Trophoblast cell (in vitro differentiated cells and primary cell): ENCODE data around the gene DLG2.

Experiments
- DNase-seq, 2 donors: peaks; one replicate each; pipeline ENCODE4 v3.0.0-alpha.2; 2016
- H2AFZ ChIP-seq: 2 replicates; pipeline ENCODE4 v1.6.1; 2013; ENCODE audit warnings: low read length, moderate library complexity, mild to moderate bottlenecking; ENCODE audit not compliant: insufficient read depth, poor library complexity
- H2AK5ac ChIP-seq: 2 replicates; pipeline ENCODE4 v1.6.1; 2013; ENCODE audit warnings: mild to moderate bottlenecking, low read length
- H2BK120ac ChIP-seq: 2 replicates; pipeline ENCODE4 v1.6.1; 2013; ENCODE audit warnings: low read length, mild to moderate bottlenecking, moderate library complexity; ENCODE audit not compliant: insufficient read depth, poor library complexity
- H2BK12ac ChIP-seq: 2 replicates; pipeline ENCODE4 v1.6.1; 2013; ENCODE audit warnings: mild to moderate bottlenecking, low read length, moderate library complexity
- H2BK5ac ChIP-seq: 2 replicates; pipeline ENCODE4 v1.6.1; 2013; ENCODE audit warnings: low read length, low read depth, moderate library complexity, mild to moderate bottlenecking; ENCODE audit not compliant: poor library complexity
- H3K14ac ChIP-seq: 2 replicates; pipeline ENCODE4 v1.6.1; 2013; ENCODE audit warnings: mild to moderate bottlenecking, low read length
- H3K18ac ChIP-seq: 2 replicates; pipeline ENCODE4 v1.6.1; 2013; ENCODE audit warnings: mild to moderate bottlenecking, low read length
- H3K23ac ChIP-seq: 2 replicates; pipeline ENCODE4 v1.6.1; 2013; ENCODE audit warnings: low read length
- H3K27ac ChIP-seq: 2 replicates; pipeline ENCODE4 v1.5.1; 2013; ENCODE audit warnings: low read depth, mild to moderate bottlenecking, inconsistent platforms, low read length, moderate library complexity
- H3K27me3 ChIP-seq: 2 replicates; pipeline ENCODE4 v1.6.1; 2013; ENCODE audit warnings: inconsistent platforms, mild to moderate bottlenecking, low read length, moderate library complexity; ENCODE audit not compliant: insufficient read depth
- H3K36me3 ChIP-seq, 2 experiments: 1 replicate in 1 of 2; 2 replicates in 1 of 2; pipeline ENCODE4 v1.6.1; 2013; ENCODE audit warnings: low read length in 2 of 2, mild to moderate bottlenecking in 2 of 2, moderate library complexity in 1 of 2; ENCODE audit not compliant: insufficient read depth in 2 of 2, control insufficient read depth in 1 of 2
- H3K4ac ChIP-seq: 2 replicates; pipeline ENCODE4 v1.6.1; 2013; ENCODE audit warnings: low read depth, mild to moderate bottlenecking, low read length, moderate library complexity
- H3K4me1 ChIP-seq, 2 experiments: 1 replicate in 1 of 2; 2 replicates in 1 of 2; pipeline ENCODE4 v1.6.1; 2013; ENCODE audit warnings: low read length in 2 of 2, mild to moderate bottlenecking in 2 of 2, moderate library complexity in 1 of 2; ENCODE audit not compliant: insufficient read depth in 2 of 2, control insufficient read depth in 1 of 2
- H3K4me2 ChIP-seq: 2 replicates; pipeline ENCODE4 v1.6.1; 2013; ENCODE audit warnings: inconsistent platforms, mild to moderate bottlenecking, low read length, moderate library complexity
- H3K4me3 ChIP-seq: 2 replicates; pipeline ENCODE4 v1.5.1; 2013; ENCODE audit warnings: mild to moderate bottlenecking, low read depth, low read length, inconsistent platforms
- H3K79me1 ChIP-seq: one replicate; pipeline ENCODE4 v1.6.1; 2013; ENCODE audit warnings: low read length
- H3K79me2 ChIP-seq: 2 replicates; pipeline ENCODE4 v1.6.1; 2013; ENCODE audit warnings: low read length, mild to moderate bottlenecking; ENCODE audit not compliant: control insufficient read depth, insufficient read depth, poor library complexity
- H3K9ac ChIP-seq: 2 replicates; pipeline ENCODE4 v1.6.1; 2013; ENCODE audit warnings: mild to moderate bottlenecking, low read length
- H3K9me3 ChIP-seq: 2 replicates; pipeline ENCODE4 v1.6.1; 2013; ENCODE audit warnings: low read depth, mild to moderate bottlenecking, control low read depth, inconsistent platforms, low read length; ENCODE audit not compliant: insufficient read depth
- H4K12ac ChIP-seq: 2 replicates; pipeline ENCODE4 v1.6.1; 2013; ENCODE audit warnings: low read depth, mild to moderate bottlenecking, low read length, moderate library complexity
- H4K8ac ChIP-seq: 2 replicates; pipeline ENCODE4 v1.6.1; 2013; ENCODE audit warnings: low read depth, mild to moderate bottlenecking, low read length, moderate library complexity
- H4K91ac ChIP-seq: one replicate; pipeline ENCODE4 v1.6.1; 2013; ENCODE audit warnings: low read depth, mild to moderate bottlenecking, low read length, moderate library complexity
- WGBS: extraction: QIAGEN DNeasy Blood & Tissue Kit; methylation state at CpG from one replicate; pipeline ENCODE4 v1.1.7; 2013; ENCODE audit warnings: missing lambda C conversion rate; ENCODE audit not compliant: insufficient read length, insufficient coverage; ENCODE audit errors: extremely low coverage; 5-methylcytosine and 5-hydroxymethylcytosine counted together

DLG2 gene

GRCh38 chr11:84922836-84923235 lies 704.3 kb downstream of the DLG2 start:
- no peak overlapping the region for H2AFZ ChIP-seq
- no CpG with 5 or more reads among the region's 13 CpGs for WGBS

GRCh38 chr11:84922212-84922805 lies 704.8 kb downstream of the DLG2 start:
- no peaks in the 10 kb centered on the region for H3K79me2 ChIP-seq
- H3K4me1 ChIP-seq = peaks cover 2 to 3% of the 10 kb centered on the region in 2 experiments
- H4K8ac ChIP-seq = no peak overlapping the region
- H3K4ac ChIP-seq = no peak overlapping the region
- H2AFZ ChIP-seq = no peak overlapping the region
- H3K23ac ChIP-seq = no peak overlapping the region
- H3K27me3 ChIP-seq = no peaks in the 10 kb centered on the region
- no peak overlapping the region for H2BK5ac ChIP-seq
- no peak overlapping the region for H3K14ac ChIP-seq
- H3K9ac ChIP-seq = no peak overlapping the region
- no peak overlapping the region for H3K18ac ChIP-seq
- no peak overlapping the region for H2BK12ac ChIP-seq
- no peaks in the 10 kb centered on the region for H3K79me1 ChIP-seq
- no peak overlapping the region for H2AK5ac ChIP-seq
- no peaks in the 10 kb centered on the region for H3K9me3 ChIP-seq
- H4K91ac ChIP-seq = no peak overlapping the region
- no peak overlapping the region for H4K12ac ChIP-seq
- no CpG with 5 or more reads among the region's 7 CpGs for WGBS
- peak overlapping the region; percentile 26 for H3K4me2 ChIP-seq
- no peak for DNase-seq
- no peaks in the 10 kb centered on the region for H3K36me3 ChIP-seq
- no peak overlapping the region for H3K4me3 ChIP-seq
- H3K27ac ChIP-seq = no peak overlapping the region
- no peak overlapping the region for H2BK120ac ChIP-seq

More at GRCh38 chr11:84922836-84923235, 704.3 kb downstream of the DLG2 start:
- Histone ChIP-seq H3K18ac (no peak overlapping the region), H2BK12ac (no peak overlapping the region), H2BK5ac (no peak overlapping the region), H4K91ac (no peak overlapping the region), H3K4me2 (peak overlapping the region; percentile 22), H3K4ac (no peak overlapping the region), H3K79me2 (no peaks in the 10 kb centered on the region), H3K27ac (no peak overlapping the region), H2BK120ac (no peak overlapping the region), H4K12ac (no peak overlapping the region), H3K4me1 (peaks cover 2 to 3% of the 10 kb centered on the region in 2 experiments), H3K36me3 (no peaks in the 10 kb centered on the region), H3K79me1 (no peaks in the 10 kb centered on the region), H3K23ac (no peak overlapping the region), H2AK5ac (no peak overlapping the region), H3K4me3 (no peak overlapping the region), H3K27me3 (no peaks in the 10 kb centered on the region), H3K14ac (no peak overlapping the region), H3K9me3 (no peaks in the 10 kb centered on the region), H3K9ac (no peak overlapping the region), H4K8ac (no peak overlapping the region)
- DNase-seq = no peak

GRCh38 chr11:84914511-84914910 lies 712.6 kb downstream of the DLG2 start:
- Histone ChIP-seq H3K4me3 (no peak overlapping the region), H2BK5ac (no peak overlapping the region), H2AK5ac (no peak overlapping the region), H4K12ac (no peak overlapping the region), H3K36me3 (no peaks in the 10 kb centered on the region), H3K79me1 (no peaks in the 10 kb centered on the region), H3K9me3 (no peaks in the 10 kb centered on the region), H3K27ac (no peak overlapping the region), H3K14ac (no peak overlapping the region), H2BK12ac (peak overlapping the region; percentile 31), H3K23ac (no peak overlapping the region), H2AFZ (no peak overlapping the region), H3K9ac (no peak overlapping the region), H4K91ac (no peak overlapping the region), H3K18ac (no peak overlapping the region), H3K4me1 (no peaks in the 10 kb centered on the region), H3K27me3 (no peaks in the 10 kb centered on the region), H4K8ac (no peak overlapping the region), H3K79me2 (no peaks in the 10 kb centered on the region), H3K4ac (no peak overlapping the region), H2BK120ac (no peak overlapping the region), H3K4me2 (no peak overlapping the region)
- WGBS = no CpG with 5 or more reads among the region's 2 CpGs
- DNase-seq = no peak

GRCh38 chr11:84909740-84910139 lies 717.4 kb downstream of the DLG2 start:
- WGBS = no CpG with 5 or more reads among the region's 2 CpGs
- H2AK5ac ChIP-seq = no peak overlapping the region
- H2BK12ac ChIP-seq = no peak overlapping the region
- no peak overlapping the region for H3K23ac ChIP-seq
- no peak overlapping the region for H3K27ac ChIP-seq
- no peaks in the 10 kb centered on the region for H3K9me3 ChIP-seq
- H3K79me1 ChIP-seq = no peaks in the 10 kb centered on the region
- H4K91ac ChIP-seq = no peak overlapping the region
- no peak overlapping the region for H3K4me3 ChIP-seq
- no peak overlapping the region for H3K18ac ChIP-seq
- no peak overlapping the region for H2BK120ac ChIP-seq
- no peaks in the 10 kb centered on the region for H3K36me3 ChIP-seq
- H4K8ac ChIP-seq = no peak overlapping the region
- no peaks in the 10 kb centered on the region for H3K79me2 ChIP-seq
- H3K27me3 ChIP-seq = no peaks in the 10 kb centered on the region
- no peak overlapping the region for H3K4ac ChIP-seq
- no peak overlapping the region for H3K9ac ChIP-seq
- no peak overlapping the region for H3K14ac ChIP-seq
- H3K4me1 ChIP-seq = no peaks in the 10 kb centered on the region
- no peak for DNase-seq
- H2AFZ ChIP-seq = no peak overlapping the region
- no peak overlapping the region for H3K4me2 ChIP-seq
- no peak overlapping the region for H2BK5ac ChIP-seq
- no peak overlapping the region for H4K12ac ChIP-seq
